DMS79 (cell line): ENCODE results near the gene CDH1.

ENCODE experiments used
- DNase-seq: peaks from one replicate; lab custom pipeline; 2025; lab: John Stamatoyannopoulos, UW

CDH1 gene

DNA sequence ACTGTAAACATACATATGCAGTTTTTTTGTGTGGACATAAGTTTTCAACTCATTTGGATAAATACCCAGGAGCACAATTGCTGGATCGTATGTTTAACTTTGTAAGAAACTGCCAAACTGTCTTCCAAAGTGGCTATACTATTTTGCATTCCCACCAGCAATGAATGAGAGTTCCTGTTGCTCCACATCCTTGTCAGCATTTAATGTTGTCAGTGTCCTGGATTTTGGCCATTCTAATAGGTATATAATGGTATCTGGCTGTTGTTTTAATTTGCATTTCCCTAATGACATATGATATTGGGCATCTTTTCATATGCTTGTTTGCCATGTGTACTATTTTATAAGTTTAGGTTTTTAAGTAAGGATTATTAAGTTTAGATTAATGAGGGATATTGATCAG, 120.4 kb downstream of the CDH1 start:
- no peak for DNase-seq

GRCh38 chr16:68859828-68860227, 122.7 kb downstream of the CDH1 start:
- DNase-seq = no peak

- DNase-seq = no peak
Measured at GRCh38 chr16:68860978-68861892, 124.1 kb downstream of the CDH1 start.

- no peak for DNase-seq
Measured at GRCh38 chr16:68866933-68867332, 129.8 kb downstream of the CDH1 start.

- DNase-seq = no peak
Measured at GRCh38 chr16:68869492-68870088, 132.5 kb downstream of the CDH1 start.

DNA sequence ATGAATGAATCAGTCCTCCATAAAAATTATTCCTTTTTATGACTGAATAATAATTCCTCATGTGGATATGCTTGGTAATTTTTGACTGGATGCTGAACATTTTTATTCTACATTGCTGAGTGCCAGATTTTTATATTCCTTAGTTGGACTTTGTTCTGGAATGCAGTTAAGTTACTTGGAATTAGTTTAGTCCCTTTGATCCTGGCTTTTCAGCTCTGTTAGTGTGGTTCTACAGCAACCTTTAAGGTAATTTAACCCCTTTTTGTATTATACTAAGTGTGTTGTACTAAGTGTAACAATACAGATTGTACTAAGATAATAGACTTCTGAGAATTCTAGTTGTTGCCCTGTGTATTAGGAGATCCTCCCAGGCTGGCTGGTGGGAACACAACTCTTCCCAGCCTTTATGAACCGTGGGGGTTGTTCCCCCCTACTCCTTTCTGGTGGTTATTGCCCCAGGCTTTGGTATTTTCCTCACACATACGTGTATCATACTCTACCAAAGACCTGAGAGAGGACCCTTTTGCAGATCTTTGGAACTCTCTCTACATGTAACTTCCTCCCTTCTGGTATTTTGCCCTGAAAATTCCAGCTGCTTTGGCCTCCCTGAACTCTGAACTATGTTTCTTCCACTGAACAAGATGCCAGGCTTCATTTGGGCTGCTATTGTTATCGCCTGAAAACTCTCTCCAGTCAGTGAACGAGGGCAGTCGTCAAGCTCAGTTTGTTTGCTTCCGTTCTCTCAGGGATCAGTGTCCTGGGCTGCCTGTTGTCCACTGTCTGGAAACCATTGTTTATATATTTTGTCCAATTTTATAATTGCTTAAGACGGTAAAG, 136.8 kb downstream of the CDH1 start:
- DNase-seq = no peak

DNA sequence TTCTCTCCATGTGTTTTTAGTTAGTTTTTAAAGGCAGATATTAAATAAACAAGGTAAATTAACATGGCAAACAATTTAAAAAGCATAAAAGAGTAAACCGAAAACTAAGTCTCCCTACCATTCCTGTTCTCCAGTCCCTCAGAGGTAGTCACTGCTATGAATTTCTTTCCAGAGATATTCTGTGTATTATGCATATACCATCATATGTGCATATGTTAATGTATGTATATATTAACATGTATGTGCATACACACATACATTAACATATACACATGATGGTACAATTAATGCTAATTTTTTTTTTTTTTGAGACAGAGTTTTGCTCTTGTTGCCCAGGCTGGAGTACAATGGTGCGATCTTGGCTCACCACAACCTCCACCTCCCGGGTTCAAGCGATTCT, 138.8 kb downstream of the CDH1 start:
- DNase-seq = no peak

DNA sequence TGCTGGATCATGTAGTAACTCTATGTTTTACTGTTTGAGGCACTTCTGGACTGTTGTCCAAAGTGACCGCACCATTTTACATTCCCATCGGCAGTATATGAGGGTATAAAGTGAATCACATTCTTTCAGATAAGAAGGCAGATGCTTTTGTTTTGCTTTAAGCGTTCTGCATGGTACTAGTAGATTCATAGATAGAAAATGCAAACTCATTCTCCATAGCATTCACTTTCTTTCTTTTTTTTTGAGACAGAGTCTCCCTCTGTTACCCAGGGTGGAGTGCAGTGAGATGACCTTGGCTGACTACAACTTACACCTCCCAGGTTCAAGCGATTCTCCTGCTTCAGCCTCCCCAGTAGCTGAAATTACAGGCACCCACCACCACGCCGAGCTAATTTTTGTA, 146.6 kb downstream of the CDH1 start:
- no peak for DNase-seq

GRCh38 chr16:68884401-68884800, 147.3 kb downstream of the CDH1 start:
- no peak for DNase-seq
